H1 (cell line): ENCODE results near the gene NOP16. TPM values are rescaled to one million over a fixed set of nuclear protein-coding genes. Genes with fewer than 3 reads are reported as not detected.

Source experiments
- CTCF ChIA-PET: fragments of 300-600 bp; sonication (Branson Sonifier 250); formaldehyde crosslinking; loops from one replicate; lab custom pipeline; 2021; ENCODE audit not compliant: partially characterized antibody; lab: Charles Lee
- POLR2A ChIA-PET: fragments of 300-600 bp; sonication (Branson Sonifier 250); formaldehyde crosslinking; loops from one replicate; lab custom pipeline; 2021; ENCODE audit warnings: inconsistent platforms; ENCODE audit not compliant: partially characterized antibody; lab: Charles Lee
- DNase-seq, 2 experiments: peaks; one replicate each; pipeline versions ENCODE4 v3.0.0 to v3.0.0-alpha.2; 2010 to 2022; ENCODE audit warnings: low spot score in 2 of 2, low read depth in 1 of 2, mixed read lengths in 1 of 2
- FAIRE-seq: peaks from 2 replicates; lab custom pipeline; 2011; peaks lifted over from hg19 to GRCh38; lab: Jason Lieb, UNC
- H2AFZ ChIP-seq: 2 replicates; pipeline ENCODE4 v1.8.1; 2012; ENCODE audit warnings: low read length, inconsistent platforms
- H2AK5ac ChIP-seq: 2 replicates; pipeline ENCODE4 v1.6.1; 2013; ENCODE audit warnings: low read depth, low read length
- H2BK120ac ChIP-seq: replicated peaks from 2 replicates; pipeline ENCODE3; 2013; ENCODE audit warnings: low read depth, low read length, inconsistent platforms
- H2BK12ac ChIP-seq: 2 replicates; pipeline ENCODE4 v1.6.1; 2013; ENCODE audit warnings: low read depth, low read length
- H2BK15ac ChIP-seq: 2 replicates; pipeline ENCODE4 v1.6.1; 2013; ENCODE audit warnings: low read length
- H2BK20ac ChIP-seq: 2 replicates; pipeline ENCODE4 v1.6.1; 2013; ENCODE audit warnings: low read length
- H2BK5ac ChIP-seq: 2 replicates; pipeline ENCODE4 v1.6.1; 2013; ENCODE audit warnings: low read depth, low read length
- H3K14ac ChIP-seq: 2 replicates; pipeline ENCODE4 v1.6.1; 2013; ENCODE audit warnings: inconsistent platforms; ENCODE audit not compliant: insufficient read length
- H3K18ac ChIP-seq: 2 replicates; pipeline ENCODE4 v1.6.1; 2013; ENCODE audit warnings: low read length; ENCODE audit errors: extremely low read depth
- H3K23ac ChIP-seq: 2 replicates; pipeline ENCODE4 v1.6.1; 2013; ENCODE audit warnings: inconsistent platforms; ENCODE audit not compliant: insufficient read length
- H3K23me2 ChIP-seq: 2 replicates; pipeline ENCODE4 v1.6.1; 2013; ENCODE audit warnings: low read depth, low read length
- H3K27ac ChIP-seq: 2 replicates; pipeline ENCODE4 v1.6.1; 2011; ENCODE audit warnings: low read depth, low read length, inconsistent platforms
- H3K27me3 ChIP-seq, 4 experiments: replicated peaks in 1 of 4; 1 replicate in 1 of 4; 2 replicates in 3 of 4; pipeline versions ENCODE4 v1.6.1 to v1.8.1; 2011 to 2013; ENCODE audit warnings: low read length in 3 of 4, mild to moderate bottlenecking in 3 of 4, inconsistent platforms in 2 of 4, mixed read lengths in 2 of 4, moderate library complexity in 1 of 4; ENCODE audit not compliant: control insufficient read depth in 3 of 4, insufficient read depth in 3 of 4; ENCODE audit errors: extremely low read depth in 1 of 4
- H3K36me3 ChIP-seq, 4 experiments: 2 replicates each; pipeline versions ENCODE4 v1.6.1 to v1.8.1; 2011 to 2013; ENCODE audit warnings: mild to moderate bottlenecking in 4 of 4, low read length in 3 of 4, moderate library complexity in 2 of 4, control low read depth in 1 of 4, inconsistent platforms in 1 of 4; ENCODE audit not compliant: insufficient read depth in 4 of 4, control insufficient read depth in 2 of 4
- H3K4ac ChIP-seq: replicated peaks from 2 replicates; pipeline ENCODE3; 2013; ENCODE audit warnings: low read length, low read depth, mixed read lengths, inconsistent platforms; ENCODE audit not compliant: insufficient read length
- H3K4me1 ChIP-seq, 4 experiments: replicated peaks in 1 of 4; 1 replicate in 1 of 4; 2 replicates in 3 of 4; pipeline versions ENCODE4 v1.6.1 to v1.8.1; 2011 to 2013; ENCODE audit warnings: low read length in 3 of 4, inconsistent platforms in 2 of 4, mixed read lengths in 1 of 4; ENCODE audit not compliant: insufficient read depth in 4 of 4, control insufficient read depth in 3 of 4
- H3K4me2 ChIP-seq, 2 experiments: 2 replicates each; pipeline versions ENCODE4 v1.6.1 to v1.8.1; 2011 to 2013; ENCODE audit warnings: low read depth in 2 of 2, low read length in 2 of 2, control low read depth in 1 of 2, inconsistent platforms in 1 of 2, mild to moderate bottlenecking in 1 of 2; ENCODE audit not compliant: insufficient read depth in 1 of 2
- H3K4me3 ChIP-seq, 4 experiments: fragments of 200-600, 300-600 bp in 1 of 4; sonication (generic), shearing (Covaris generic), sonication (Bioruptor Twin) in 1 of 4; 2 replicates each; pipeline versions ENCODE4 v1.5.1 to v1.8.1; 2011 to 2016; ENCODE audit warnings: low read length in 4 of 4, low read depth in 3 of 4, control low read depth in 2 of 4, inconsistent platforms in 2 of 4, mild to moderate bottlenecking in 2 of 4, mixed read lengths in 1 of 4, moderate library complexity in 1 of 4; ENCODE audit not compliant: insufficient read depth in 2 of 4; ENCODE audit errors: extremely low read depth in 1 of 4
- H3K56ac ChIP-seq: replicated peaks from 2 replicates; pipeline ENCODE3; 2013; ENCODE audit warnings: low read depth, mild to moderate bottlenecking, mixed read lengths, low read length, inconsistent platforms; ENCODE audit not compliant: insufficient read length
- H3K79me1 ChIP-seq: 2 replicates; pipeline ENCODE4 v1.6.1; 2013; ENCODE audit warnings: low read depth, low read length, control low read depth
- H3K79me2 ChIP-seq, 2 experiments: 2 replicates each; pipeline versions ENCODE4 v1.6.1 to v1.8.1; 2012 to 2013; ENCODE audit warnings: low read length in 2 of 2, mild to moderate bottlenecking in 2 of 2, inconsistent platforms in 1 of 2; ENCODE audit not compliant: insufficient read depth in 2 of 2, control insufficient read depth in 1 of 2
- H3K9ac ChIP-seq, 4 experiments: replicated peaks in 1 of 4; 1 replicate in 1 of 4; 2 replicates in 3 of 4; pipeline versions ENCODE4 v1.6.1 to v1.8.1; 2011 to 2013; ENCODE audit warnings: low read depth in 3 of 4, low read length in 3 of 4, control low read depth in 2 of 4, mild to moderate bottlenecking in 2 of 4, moderate library complexity in 2 of 4, inconsistent platforms in 1 of 4; ENCODE audit errors: extremely low read depth in 1 of 4
- H3K9me3 ChIP-seq, 2 experiments: 2 replicates each; pipeline versions ENCODE4 v1.6.1 to v1.8.1; 2012 to 2013; ENCODE audit warnings: mild to moderate bottlenecking in 2 of 2, moderate library complexity in 2 of 2, control low read depth in 1 of 2, inconsistent platforms in 1 of 2, low read depth in 1 of 2, low read length in 1 of 2, mixed read lengths in 1 of 2; ENCODE audit not compliant: insufficient read depth in 2 of 2
- H4K20me1 ChIP-seq, 2 experiments: replicated peaks in 1 of 2; 2 replicates each; pipeline versions ENCODE3 to v1.8.1; 2011 to 2013; ENCODE audit warnings: inconsistent platforms in 2 of 2, low read length in 2 of 2, mild to moderate bottlenecking in 1 of 2; ENCODE audit not compliant: insufficient read depth in 2 of 2, control insufficient read depth in 1 of 2
- H4K5ac ChIP-seq: 2 replicates; pipeline ENCODE4 v1.6.1; 2013; ENCODE audit warnings: low read length, low read depth, mixed read lengths, inconsistent platforms; ENCODE audit not compliant: insufficient read length
- H4K8ac ChIP-seq: 2 replicates; pipeline ENCODE4 v1.8.0; 2013; ENCODE audit warnings: mild to moderate bottlenecking, moderate library complexity, low read length, inconsistent platforms; ENCODE audit not compliant: insufficient read depth; ENCODE audit errors: extremely low read depth
- H4K91ac ChIP-seq: replicated peaks from 2 replicates; pipeline ENCODE3; 2013; ENCODE audit warnings: low read length, mixed read lengths, inconsistent platforms; ENCODE audit not compliant: insufficient read length
- ATF3 ChIP-seq: IDR thresholded peaks from 2 replicates; pipeline ENCODE4 v1.6.1; 2011; ENCODE audit warnings: low read depth, mild to moderate bottlenecking, low read length; ENCODE audit not compliant: insufficient read depth
- CTCF ChIP-seq, 3 experiments: IDR thresholded peaks; 1 replicate in 2 of 3; 2 replicates in 1 of 3; pipeline versions ENCODE4 v1.5.1 to v1.6.1; 2011; ENCODE audit warnings: low read length in 3 of 3, mild to moderate bottlenecking in 3 of 3, inconsistent platforms in 2 of 3, low read depth in 1 of 3, moderate library complexity in 1 of 3; ENCODE audit not compliant: insufficient read depth in 1 of 3; ENCODE audit errors: control extremely low read depth in 1 of 3
- FOSL1 ChIP-seq: IDR thresholded peaks from 2 replicates; pipeline ENCODE4 v1.6.1; 2011; ENCODE audit warnings: mild to moderate bottlenecking, low read depth, low read length, moderate library complexity; ENCODE audit not compliant: insufficient read depth
- HDAC2 ChIP-seq, 2 experiments: fragments of 300-600 bp in 1 of 2; sonication (generic) in 1 of 2; IDR thresholded peaks; 2 replicates each; pipeline ENCODE4 v1.6.1; 2011 to 2012; ENCODE audit warnings: low read depth in 2 of 2, low read length in 2 of 2, mild to moderate bottlenecking in 2 of 2, moderate library complexity in 2 of 2, borderline replicate concordance in 1 of 2, inconsistent platforms in 1 of 2
- KDM5A ChIP-seq: fragments of 200-600 bp; IDR thresholded peaks from 2 replicates; pipeline ENCODE4 v1.7.1; 2012; ENCODE audit warnings: mild to moderate bottlenecking, low read length, inconsistent platforms, mixed read lengths
- POLR2A ChIP-seq, 2 experiments: IDR thresholded peaks; 1 replicate in 1 of 2; 2 replicates in 1 of 2; pipeline ENCODE4 v1.6.1; 2011; ENCODE audit warnings: low read depth in 2 of 2, low read length in 2 of 2, mild to moderate bottlenecking in 2 of 2; ENCODE audit errors: control extremely low read depth in 1 of 2
- RXRA ChIP-seq: IDR thresholded peaks from 2 replicates; pipeline ENCODE4 v1.6.1; 2011; ENCODE audit warnings: low read depth, mild to moderate bottlenecking, low read length, moderate library complexity; ENCODE audit not compliant: insufficient read depth
- SP1 ChIP-seq: IDR thresholded peaks from 2 replicates; pipeline ENCODE4 v1.6.1; 2011; ENCODE audit warnings: low read depth, low read length
- WGBS, 2 experiments: shearing (Covaris generic) in 1 of 2; methylation state at CpG; one replicate each; pipeline versions ENCODE4 v1.1.6 to v1.1.7; 2013 to 2015; ENCODE audit warnings: low lambda C conversion rate in 2 of 2, mixed read lengths in 2 of 2, inconsistent platforms in 1 of 2, low coverage in 1 of 2, missing lambda C conversion rate in 1 of 2; ENCODE audit not compliant: insufficient replicate concordance in 2 of 2, insufficient coverage in 1 of 2, insufficient read length in 1 of 2; ENCODE audit errors: extremely low coverage in 1 of 2, missing lambda C conversion rate in 1 of 2; 5-methylcytosine and 5-hydroxymethylcytosine counted together
- polyA plus RNA-seq, 7 experiments: library from polyadenylated mRNA; depleted of rRNA in 3 of 7; stranded (reverse) in 5 of 7; unstranded in 2 of 7; fragments of >200 nt in 5 of 7; fragments of 200-250 nt in 2 of 7; gene quantifications; 1 replicate in 5 of 7; 2 replicates in 1 of 7; 4 replicates in 1 of 7; pipeline versions ENCODE4 v1.2.1 to v1.2.3, GENCODE V29; 2011 to 2013; ENCODE audit warnings: missing spikeins in 2 of 7, mixed read lengths in 2 of 7
- total RNA-seq: library from RNA; stranded (reverse); fragmentation: NEBNext Ultra II Directional; extraction: Animal tissue kit (Norgen Biotek cat#: 25700); gene quantifications from 2 replicates; pipeline ENCODE4 v1.2.1, GENCODE V29; 2021

The NOP16 gene
- total and polyA plus RNA-seq, 2 of the 8 experiments (the other 6 are each of a cell fraction or from before 2014, with no cell fraction given) = 46.9 to 65.2 TPM

GRCh38 chr5:176410486-176411180, 22.2 kb upstream of the NOP16 start:
- Histone ChIP-seq H3K79me1 (no peaks in the 10 kb centered on the region), H3K14ac (no peak overlapping the region), H3K23ac (no peak overlapping the region), H3K27ac (no peak overlapping the region), H2AK5ac (no peak overlapping the region), H3K9ac (no peak overlapping the region)
- 95% methylated on average over 5 of the region's 5 CpGs; no CpG with 5 or more reads in 1 of the 2 experiments for WGBS, 2 experiments
- no peak for DNase-seq
- peak in 2 of 3 experiments; percentile 20 to 24; a peak in 2 of 4 replicates for TF ChIP-seq CTCF (IDR thresholded peaks at IDR 0.05; ENCODE audit: control extremely low read depth in 1 of 3, insufficient read depth in 1 of 3, low read depth in 1 of 3, low read length in 3 of 3)
- TF ChIP-seq POLR2A (IDR thresholded peaks at IDR 0.05; ENCODE audit: control extremely low read depth in 1 of 2, low read depth in 2 of 2, low read length in 2 of 2) = no peak
- TF ChIP-seq FOSL1 = no peak
- no peak for TF ChIP-seq HDAC2 (IDR thresholded peaks at IDR 0.05; ENCODE audit: borderline replicate concordance in 1 of 2, low read depth in 2 of 2, low read length in 2 of 2)
- no peak for TF ChIP-seq KDM5A
- TF ChIP-seq ATF3 = no peak
- TF ChIP-seq SP1 = no peak
- no peak for TF ChIP-seq RXRA
- TF ChIP-seq, all 59 proteins: peak for 1
- no peak overlapping the region for H4K8ac ChIP-seq
- ChIA-PET POLR2A (interaction anchor here (0.8 to 1.5 kb wide), 4 partner anchors 23 to 127 kb away, joined by 3 to 4 read pairs (median 3); partner anchors contain the start of genes KIAA1191 and RNF44), CTCF (no interaction called here)
- H3K4me3 ChIP-seq = no peak overlapping the region
- no peaks in the 10 kb centered on the region; the same call in 1 of the 2 replicates for H3K23me2 ChIP-seq
- 0 out of 8 replicates have a peak, but pooled peaks cover 0 to 2% (median 0%) of the 10 kb centered on the region in 4 experiments for H3K36me3 ChIP-seq
- no peak overlapping the region for H2AFZ ChIP-seq
- H3K4ac ChIP-seq = no peak overlapping the region
- no peak overlapping the region for H3K4me2 ChIP-seq
- no peak overlapping the region for H3K56ac ChIP-seq
- H3K18ac ChIP-seq = no peak overlapping the region
- no peak overlapping the region for H2BK20ac ChIP-seq
- no peak for FAIRE-seq
- no peak overlapping the region for H2BK12ac ChIP-seq
- H4K91ac ChIP-seq = no peak overlapping the region
- no peak overlapping the region for H2BK5ac ChIP-seq
- no peaks in the 10 kb centered on the region for H3K79me2 ChIP-seq
- no peaks in the 10 kb centered on the region for H3K9me3 ChIP-seq
- no peak overlapping the region for H2BK15ac ChIP-seq
- H4K20me1 ChIP-seq = peaks cover 0 to 2% of the 10 kb centered on the region in 2 experiments
- no peaks in the 10 kb centered on the region; a peak in 1 of 7 replicates for H3K27me3 ChIP-seq
- H3K4me1 ChIP-seq = no peaks in the 10 kb centered on the region; a peak in 2 of 7 replicates
- H4K5ac ChIP-seq = no peak overlapping the region
- H2BK120ac ChIP-seq = no peak overlapping the region
